ENCODE measurements around the gene CCDC83.

DNA sequence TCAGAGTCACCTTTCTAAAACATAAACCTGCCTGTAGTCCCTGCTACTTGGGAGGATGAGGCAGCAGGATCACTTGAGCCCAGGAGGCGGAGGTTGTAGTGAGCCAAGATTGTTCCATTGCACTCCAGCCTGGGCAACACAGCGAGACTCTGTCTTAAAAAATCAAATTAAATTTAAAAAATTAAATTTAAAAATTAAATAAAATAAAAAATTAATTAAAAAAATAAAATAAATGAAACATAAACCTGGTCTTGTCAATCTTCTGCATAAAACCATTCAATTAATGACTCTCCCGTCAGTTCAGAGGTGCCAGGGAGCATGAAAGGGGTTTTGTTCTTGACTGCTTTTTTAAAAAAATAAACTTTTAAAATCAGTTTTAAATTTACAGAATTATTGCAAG, 48.6 kb downstream of the CCDC83 start:
- TF ChIP-seq MZF1 (tag by site-specific recombination; IDR thresholded peaks at IDR 0.05; ENCODE audit: borderline replicate concordance) (no peak), REPIN1 (tag by site-specific recombination; IDR thresholded peaks at IDR 0.05; ENCODE audit: low read depth) (no peak), ZBTB7A (tag by site-specific recombination; IDR thresholded peaks at IDR 0.05; ENCODE audit: low read depth) (no peak), ZBTB21 (tag by site-specific recombination; IDR thresholded peaks at IDR 0.05) (no peak), ZEB2 (tag by site-specific recombination; IDR thresholded peaks at IDR 0.05) (no peak), ZIC2 (tag by site-specific recombination; IDR thresholded peaks at IDR 0.05) (no peak)
- TF ChIP-seq, protein P1, sequence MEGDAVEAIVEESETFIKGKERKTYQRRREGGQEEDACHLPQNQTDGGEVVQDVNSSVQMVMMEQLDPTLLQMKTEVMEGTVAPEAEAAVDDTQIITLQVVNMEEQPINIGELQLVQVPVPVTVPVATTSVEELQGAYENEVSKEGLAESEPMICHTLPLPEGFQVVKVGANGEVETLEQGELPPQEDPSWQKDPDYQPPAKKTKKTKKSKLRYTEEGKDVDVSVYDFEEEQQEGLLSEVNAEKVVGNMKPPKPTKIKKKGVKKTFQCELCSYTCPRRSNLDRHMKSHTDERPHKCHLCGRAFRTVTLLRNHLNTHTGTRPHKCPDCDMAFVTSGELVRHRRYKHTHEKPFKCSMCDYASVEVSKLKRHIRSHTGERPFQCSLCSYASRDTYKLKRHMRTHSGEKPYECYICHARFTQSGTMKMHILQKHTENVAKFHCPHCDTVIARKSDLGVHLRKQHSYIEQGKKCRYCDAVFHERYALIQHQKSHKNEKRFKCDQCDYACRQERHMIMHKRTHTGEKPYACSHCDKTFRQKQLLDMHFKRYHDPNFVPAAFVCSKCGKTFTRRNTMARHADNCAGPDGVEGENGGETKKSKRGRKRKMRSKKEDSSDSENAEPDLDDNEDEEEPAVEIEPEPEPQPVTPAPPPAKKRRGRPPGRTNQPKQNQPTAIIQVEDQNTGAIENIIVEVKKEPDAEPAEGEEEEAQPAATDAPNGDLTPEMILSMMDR (tag by site-specific recombination; IDR thresholded peaks at IDR 0.05) = no peak
- TF ChIP-seq, protein P2, sequence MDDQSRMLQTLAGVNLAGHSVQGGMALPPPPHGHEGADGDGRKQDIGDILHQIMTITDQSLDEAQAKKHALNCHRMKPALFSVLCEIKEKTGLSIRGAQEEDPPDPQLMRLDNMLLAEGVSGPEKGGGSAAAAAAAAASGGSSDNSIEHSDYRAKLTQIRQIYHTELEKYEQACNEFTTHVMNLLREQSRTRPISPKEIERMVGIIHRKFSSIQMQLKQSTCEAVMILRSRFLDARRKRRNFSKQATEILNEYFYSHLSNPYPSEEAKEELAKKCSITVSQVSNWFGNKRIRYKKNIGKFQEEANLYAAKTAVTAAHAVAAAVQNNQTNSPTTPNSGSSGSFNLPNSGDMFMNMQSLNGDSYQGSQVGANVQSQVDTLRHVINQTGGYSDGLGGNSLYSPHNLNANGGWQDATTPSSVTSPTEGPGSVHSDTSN (CRISPR knock-in tag; IDR thresholded peaks at IDR 0.05) = no peak
- TF ChIP-seq, protein P3, sequence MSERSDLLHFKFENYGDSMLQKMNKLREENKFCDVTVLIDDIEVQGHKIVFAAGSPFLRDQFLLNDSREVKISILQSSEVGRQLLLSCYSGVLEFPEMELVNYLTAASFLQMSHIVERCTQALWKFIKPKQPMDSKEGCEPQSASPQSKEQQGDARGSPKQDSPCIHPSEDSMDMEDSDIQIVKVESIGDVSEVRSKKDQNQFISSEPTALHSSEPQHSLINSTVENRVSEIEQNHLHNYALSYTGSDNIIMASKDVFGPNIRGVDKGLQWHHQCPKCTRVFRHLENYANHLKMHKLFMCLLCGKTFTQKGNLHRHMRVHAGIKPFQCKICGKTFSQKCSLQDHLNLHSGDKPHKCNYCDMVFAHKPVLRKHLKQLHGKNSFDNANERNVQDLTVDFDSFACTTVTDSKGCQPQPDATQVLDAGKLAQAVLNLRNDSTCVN (tag by site-specific recombination; optimal IDR thresholded peaks at IDR 0.05) = no peak

All from HEK293 (cell line).